Measurements from ENCODE around the gene SLC9A4.

Gene SLC9A4

GRCh38 chr2:102502576-102502975 is 29.6 kb downstream of the SLC9A4 start:
- no peak for DNase-seq (ENCODE audit: low read depth)

- DNase-seq (ENCODE audit: low read depth): no peak
Measured at GRCh38 chr2:102504833-102505232, 31.8 kb downstream of the SLC9A4 start.

DNA sequence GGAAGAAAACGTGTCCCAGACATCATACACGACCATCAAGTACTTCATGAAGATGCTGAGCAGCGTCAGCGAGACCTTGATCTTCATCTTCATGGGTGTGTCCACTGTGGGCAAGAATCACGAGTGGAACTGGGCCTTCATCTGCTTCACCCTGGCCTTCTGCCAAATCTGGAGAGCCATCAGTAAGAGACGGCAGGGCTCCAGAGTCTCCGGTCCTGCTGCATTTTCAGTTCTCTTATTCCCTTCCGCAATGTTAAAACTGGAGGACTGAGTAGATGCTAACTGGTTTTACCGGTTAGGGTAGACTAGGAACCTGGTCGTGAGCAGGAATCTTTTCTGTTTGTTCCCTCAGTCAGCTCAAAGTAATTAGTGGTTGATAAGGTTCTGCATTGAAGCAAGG is 32.3 kb downstream of the SLC9A4 start:
- no peak for DNase-seq (ENCODE audit: low read depth)

GRCh38 chr2:102506743-102507142 is 33.7 kb downstream of the SLC9A4 start:
- DNase-seq (ENCODE audit: low read depth): no peak

DNA sequence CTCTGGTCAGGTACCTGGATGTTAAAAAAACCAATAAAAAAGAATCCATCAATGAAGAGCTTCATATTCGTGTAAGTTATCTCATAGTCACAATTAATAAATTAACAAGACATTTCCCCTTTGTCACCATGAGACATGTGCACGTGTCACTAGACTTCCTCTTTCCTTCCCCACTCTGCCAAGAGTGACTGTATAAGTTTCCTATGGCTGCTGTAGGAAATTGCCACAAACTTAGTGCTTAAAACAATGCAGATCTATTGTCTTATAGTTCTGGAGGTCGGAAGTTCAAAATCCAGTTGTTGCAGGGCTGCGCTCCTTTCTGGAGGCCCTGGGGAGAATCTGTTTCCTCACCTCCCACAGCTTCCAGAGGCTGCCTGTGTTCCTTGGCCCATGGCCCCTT is 35.8 kb downstream of the SLC9A4 start:
- DNase-seq (ENCODE audit: low read depth): no peak

- no peak for DNase-seq (ENCODE audit: low read depth)
Measured at GRCh38 chr2:102509749-102510148, 36.7 kb downstream of the SLC9A4 start.

GRCh38 chr2:102510791-102511575 is 38.0 kb downstream of the SLC9A4 start:
- no peak for DNase-seq (ENCODE audit: low read depth)

DNA sequence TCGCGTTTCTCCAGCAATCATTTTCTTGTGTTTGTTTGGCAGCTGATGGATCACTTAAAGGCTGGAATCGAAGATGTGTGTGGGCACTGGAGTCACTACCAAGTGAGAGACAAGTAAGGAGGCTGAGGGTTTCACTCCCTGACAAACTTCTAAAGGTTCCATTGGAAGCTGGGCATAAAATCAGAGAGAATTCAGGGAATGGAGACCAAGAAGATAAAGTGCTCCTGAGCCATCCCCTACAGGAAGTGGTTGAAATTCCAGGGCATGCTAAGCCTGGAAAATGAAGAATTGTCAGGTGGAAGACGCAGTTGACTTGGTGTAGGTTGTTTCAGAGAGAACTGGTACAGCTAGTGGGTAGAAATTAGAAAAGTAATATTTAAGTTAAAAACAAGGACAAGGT is 39.1 kb downstream of the SLC9A4 start:
- DNase-seq (ENCODE audit: low read depth): no peak

DNA sequence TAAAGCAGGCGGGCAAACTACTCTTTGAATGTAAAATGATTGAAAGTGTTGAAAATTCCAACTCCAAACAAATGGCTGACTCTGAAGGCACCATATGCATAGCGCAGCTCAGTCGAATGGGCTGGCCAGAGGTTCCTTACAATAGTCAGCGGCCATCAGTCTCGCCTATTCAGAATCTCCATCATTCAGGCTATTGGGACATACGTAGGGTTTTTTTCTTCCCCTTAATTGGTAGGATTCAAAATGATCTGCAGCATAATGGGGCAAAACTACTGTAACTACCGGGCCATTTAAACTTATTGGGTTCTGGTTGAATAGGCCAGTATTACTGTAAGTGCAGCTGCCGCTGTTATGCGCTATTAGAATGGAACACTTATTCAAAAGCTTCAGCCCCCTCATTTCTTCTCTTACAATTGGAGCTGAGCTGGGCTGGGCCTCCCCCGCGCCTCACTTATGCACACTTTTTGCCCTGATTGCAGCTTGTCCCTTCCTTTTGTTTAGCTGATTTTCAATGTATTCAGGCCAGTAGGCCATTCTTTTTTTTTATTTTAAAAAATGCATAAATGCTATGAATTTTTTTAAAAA is 40.4 kb downstream of the SLC9A4 start:
- DNase-seq (ENCODE audit: low read depth): no peak

DNA sequence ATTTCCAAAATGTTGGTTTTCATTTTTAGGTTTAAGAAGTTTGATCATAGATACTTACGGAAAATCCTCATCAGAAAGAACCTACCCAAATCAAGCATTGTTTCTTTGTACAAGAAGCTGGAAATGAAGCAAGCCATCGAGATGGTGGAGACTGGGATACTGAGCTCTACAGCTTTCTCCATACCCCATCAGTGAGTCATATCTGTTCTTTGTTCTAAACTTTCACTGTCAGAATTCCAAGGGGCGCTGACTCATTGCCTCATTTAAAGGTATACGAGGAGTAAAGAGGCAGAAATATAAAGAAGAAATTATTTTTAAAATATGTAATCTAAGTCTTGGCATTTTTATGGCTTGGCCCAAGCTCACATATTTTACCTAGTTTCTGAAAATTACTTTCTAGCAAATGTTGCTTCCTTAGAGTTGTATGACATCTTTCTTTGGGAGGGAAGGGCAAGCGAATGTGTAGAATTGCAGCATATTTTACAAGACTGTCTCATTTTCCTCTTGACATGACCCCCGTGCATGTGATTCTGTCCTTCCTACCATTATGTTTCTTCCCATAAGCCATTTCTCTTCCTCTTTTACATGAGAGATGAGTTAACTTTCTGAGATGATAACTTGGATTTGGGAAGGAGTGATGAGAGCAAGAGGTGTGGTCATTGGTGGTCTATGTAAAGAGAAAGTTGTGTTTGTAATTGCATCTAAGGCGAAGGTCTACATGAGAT is 41.2 kb downstream of the SLC9A4 start:
- DNase-seq (ENCODE audit: low read depth): no peak

- no peak for DNase-seq (ENCODE audit: low read depth)
Measured at GRCh38 chr2:102515851-102516250, 42.8 kb downstream of the SLC9A4 start.

DNA sequence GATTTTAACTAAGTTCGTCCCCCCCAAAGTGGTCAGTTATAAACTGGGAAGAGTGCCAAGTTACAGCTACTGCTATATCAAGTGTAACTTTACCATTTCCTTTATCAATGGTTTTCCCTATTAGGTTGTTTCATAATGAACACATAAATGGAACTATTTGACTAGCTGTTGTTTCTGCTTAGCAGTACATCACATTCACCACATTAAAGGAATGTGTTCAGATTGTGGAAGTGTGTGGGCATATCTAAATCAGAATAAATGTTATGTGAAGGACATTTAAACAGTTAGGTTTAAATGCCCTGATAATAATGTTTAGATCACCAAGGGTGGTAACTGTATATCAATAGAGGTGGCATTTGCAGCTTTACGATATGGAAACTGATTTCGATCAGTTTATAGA is 45.1 kb downstream of the SLC9A4 start:
- DNase-seq (ENCODE audit: low read depth): no peak

DNA sequence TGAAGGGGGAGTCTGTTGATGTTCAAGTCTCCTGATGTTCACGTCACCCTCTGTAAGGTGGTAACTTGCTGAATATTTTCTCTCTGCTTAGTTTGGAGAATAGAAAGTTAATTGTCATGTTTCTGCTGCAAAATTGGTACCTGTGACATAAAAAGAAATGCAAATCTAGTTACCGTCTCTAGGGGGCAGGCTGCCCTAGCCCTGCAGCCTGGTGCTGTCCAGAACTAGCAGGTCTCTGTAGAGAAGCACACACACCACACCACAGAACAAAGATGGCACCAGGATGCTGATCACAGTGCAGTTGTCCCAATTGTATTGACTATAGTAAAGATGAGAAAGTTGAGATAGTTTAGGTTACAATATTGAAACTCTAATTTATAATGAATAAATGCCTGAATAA is 47.0 kb downstream of the SLC9A4 start:
- no peak for DNase-seq (ENCODE audit: low read depth)

DNA sequence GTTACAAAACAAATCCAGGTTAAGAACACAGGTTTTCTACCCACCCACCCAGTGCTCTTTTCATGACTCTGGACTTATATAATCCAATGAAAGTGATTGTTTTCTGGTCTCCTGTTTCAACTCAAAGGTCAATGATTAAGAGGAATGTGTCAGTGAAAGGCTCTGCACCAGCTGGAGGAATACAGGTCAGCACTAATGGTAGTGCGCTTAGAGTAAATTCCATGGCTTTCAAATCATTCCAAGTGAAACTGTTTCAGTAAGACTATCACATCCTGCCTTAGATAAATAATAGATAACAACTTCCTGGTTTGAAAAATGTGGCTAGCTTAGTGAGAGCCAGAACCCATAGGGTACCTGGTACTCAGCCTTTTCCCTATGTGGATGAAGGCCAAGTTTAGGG is 47.8 kb downstream of the SLC9A4 start:
- DNase-seq (ENCODE audit: low read depth): no peak

GRCh38 chr2:102522162-102522561 is 49.1 kb downstream of the SLC9A4 start:
- no peak for DNase-seq (ENCODE audit: low read depth)

- no peak for DNase-seq (ENCODE audit: low read depth)
Measured at GRCh38 chr2:102522890-102523289, 49.9 kb downstream of the SLC9A4 start.

DNA sequence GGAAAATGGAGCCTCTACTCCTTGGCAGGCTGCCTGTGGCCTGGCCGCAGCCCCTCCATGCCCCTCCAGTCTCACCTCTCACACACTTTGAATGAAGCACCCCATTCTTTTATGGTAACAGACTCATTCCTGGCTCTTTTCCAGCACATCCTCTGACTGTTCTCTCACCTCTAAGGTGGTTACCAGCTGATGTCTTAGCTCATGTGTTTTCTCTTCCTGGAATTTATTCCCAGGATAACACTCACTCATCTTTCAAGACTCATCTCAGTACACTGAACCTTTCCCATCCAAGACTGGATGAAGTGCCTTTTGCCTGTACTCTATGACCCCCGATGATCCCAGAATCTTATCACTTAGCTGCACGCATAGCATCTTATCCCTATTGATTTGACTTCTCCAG is 50.6 kb downstream of the SLC9A4 start:
- DNase-seq (ENCODE audit: low read depth): no peak

GRCh38 chr2:102527086-102527485 is 54.1 kb downstream of the SLC9A4 start:
- no peak for DNase-seq (ENCODE audit: low read depth)

DNA sequence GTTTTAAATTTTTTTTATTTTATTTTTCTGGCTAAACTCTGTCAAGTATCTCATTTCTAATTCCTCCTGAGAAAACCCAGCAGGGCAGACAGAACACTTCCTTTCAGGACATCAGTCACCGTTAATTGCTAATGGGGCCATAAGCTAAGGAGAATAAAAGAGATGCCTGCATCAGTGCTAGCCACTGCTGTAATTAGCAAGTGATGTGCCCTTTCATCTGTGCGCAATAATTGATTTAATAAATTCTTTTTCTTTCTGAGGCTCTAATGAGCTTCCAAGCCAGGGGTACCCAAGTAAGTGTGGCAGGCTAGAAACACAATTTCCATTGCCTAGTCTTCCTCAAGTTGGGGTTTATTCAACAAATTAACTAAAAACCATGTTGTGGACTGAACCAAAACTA is 65.5 kb downstream of the SLC9A4 start:
- DNase-seq (ENCODE audit: low read depth): no peak

DNA sequence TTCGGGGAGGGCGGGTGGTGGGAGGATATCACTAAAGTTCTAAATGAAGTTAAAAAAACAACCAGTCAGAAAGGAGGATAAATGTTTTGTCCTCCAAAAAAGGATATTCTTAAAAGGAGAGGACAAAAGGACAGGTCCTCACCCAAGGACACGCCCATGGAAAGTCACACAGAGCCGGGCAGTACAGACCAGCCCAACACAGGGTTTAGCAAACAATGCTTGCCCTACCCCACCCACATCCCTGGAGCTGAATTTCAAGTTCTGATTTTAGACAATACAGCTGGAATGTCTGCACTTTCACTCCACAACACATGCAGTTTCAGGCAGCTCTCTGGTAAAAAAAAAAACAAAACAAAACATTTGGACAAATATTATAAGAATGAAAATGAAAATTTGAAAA is 67.9 kb downstream of the SLC9A4 start:
- no peak for DNase-seq (ENCODE audit: low read depth)

GRCh38 chr2:102544182-102544581 is 71.2 kb downstream of the SLC9A4 start:
- no peak for DNase-seq (ENCODE audit: low read depth)

- no peak for DNase-seq (ENCODE audit: low read depth)
Measured at GRCh38 chr2:102547462-102547861, 74.4 kb downstream of the SLC9A4 start.

DNA sequence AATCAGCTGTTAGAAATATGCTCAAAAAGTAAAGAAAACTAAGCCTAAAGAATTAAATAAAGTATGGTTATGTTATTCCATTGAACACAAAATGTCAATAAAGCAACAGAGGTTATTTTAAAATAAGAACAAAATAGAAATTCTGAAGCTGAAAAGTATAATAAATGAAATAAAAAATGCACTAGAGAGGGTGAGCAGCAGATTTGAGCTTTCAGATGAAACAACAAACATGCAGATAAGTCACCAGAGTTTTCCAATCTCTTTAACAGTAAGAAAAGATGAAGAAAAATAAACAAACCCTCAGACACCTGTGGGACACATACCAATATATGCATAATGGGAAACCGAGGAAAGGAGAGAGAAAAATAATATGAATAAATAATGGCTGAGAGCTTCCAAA is 76.0 kb downstream of the SLC9A4 start:
- no peak for DNase-seq (ENCODE audit: low read depth)

Measured in CMK (cell line).